ENCODE results near the gene ZNF804B.

Gene ZNF804B

DNA sequence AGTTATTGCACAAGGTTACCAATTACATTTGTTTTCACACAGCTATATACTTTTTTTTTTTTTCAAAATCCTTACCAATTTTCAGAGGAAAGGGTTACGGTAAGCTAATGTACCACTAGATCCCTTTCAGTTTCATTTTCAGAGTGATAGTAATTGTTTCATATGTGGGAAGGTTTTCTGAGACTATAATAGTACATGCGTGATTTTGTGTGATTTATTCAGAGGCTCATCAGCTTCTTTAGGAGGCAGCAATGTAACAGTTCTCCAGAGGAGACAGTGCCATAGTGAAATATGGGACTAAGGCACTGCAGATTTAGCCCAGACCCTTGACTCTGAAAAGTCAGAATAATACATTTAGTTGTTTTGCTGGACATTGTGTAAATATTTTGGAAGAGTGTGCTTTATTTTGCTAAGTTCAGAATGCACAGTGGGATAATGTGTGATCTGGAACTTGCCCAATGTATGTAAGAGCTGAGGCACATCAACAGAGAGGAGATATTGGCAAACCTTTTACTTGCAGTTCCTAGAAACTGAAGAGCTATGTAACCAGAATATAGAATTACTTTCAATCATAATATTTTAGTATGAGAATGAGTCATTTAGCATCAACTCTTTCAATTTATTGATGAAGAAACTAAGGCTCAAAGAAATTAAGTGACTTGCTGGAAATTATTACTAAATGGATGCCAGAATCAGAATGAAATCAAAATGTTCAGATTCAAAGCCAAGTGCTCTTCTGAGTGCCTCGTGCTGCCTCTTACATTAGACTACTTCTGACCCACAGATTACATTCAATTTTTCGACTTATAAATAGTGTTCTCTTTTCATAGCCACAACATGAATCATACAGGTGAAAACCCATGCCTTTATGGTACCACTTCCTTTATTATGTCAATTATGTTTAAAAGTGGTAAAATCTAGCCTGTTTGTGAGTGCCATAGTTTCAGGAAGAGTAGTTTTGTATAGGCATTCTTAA lies 243.8 kb downstream of the ZNF804B start:
- Histone ChIP-seq H3K4me2 (ENCODE audit: low read length) (no peak overlapping the region), H3K9ac (no peak overlapping the region), H2AFZ (no peak overlapping the region), H3K9me3 (ENCODE audit: control insufficient read depth, low read length) (no peaks in the 10 kb centered on the region), H3K36me3 (ENCODE audit: control insufficient read depth, insufficient read depth, low read length) (no peaks in the 10 kb centered on the region), H3K4me1 (no peaks in the 10 kb centered on the region), H3K4me3 (ENCODE audit: low read depth, low read length) (no peak overlapping the region), H3K27me3 (ENCODE audit: control insufficient read depth, insufficient read depth, low read length) (no peaks in the 10 kb centered on the region), H3K27ac (no peak overlapping the region), H3K79me2 (no peaks in the 10 kb centered on the region)
- TF ChIP-seq, protein P1, sequence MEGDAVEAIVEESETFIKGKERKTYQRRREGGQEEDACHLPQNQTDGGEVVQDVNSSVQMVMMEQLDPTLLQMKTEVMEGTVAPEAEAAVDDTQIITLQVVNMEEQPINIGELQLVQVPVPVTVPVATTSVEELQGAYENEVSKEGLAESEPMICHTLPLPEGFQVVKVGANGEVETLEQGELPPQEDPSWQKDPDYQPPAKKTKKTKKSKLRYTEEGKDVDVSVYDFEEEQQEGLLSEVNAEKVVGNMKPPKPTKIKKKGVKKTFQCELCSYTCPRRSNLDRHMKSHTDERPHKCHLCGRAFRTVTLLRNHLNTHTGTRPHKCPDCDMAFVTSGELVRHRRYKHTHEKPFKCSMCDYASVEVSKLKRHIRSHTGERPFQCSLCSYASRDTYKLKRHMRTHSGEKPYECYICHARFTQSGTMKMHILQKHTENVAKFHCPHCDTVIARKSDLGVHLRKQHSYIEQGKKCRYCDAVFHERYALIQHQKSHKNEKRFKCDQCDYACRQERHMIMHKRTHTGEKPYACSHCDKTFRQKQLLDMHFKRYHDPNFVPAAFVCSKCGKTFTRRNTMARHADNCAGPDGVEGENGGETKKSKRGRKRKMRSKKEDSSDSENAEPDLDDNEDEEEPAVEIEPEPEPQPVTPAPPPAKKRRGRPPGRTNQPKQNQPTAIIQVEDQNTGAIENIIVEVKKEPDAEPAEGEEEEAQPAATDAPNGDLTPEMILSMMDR (IDR thresholded peaks at IDR 0.05) = no peak

DNA sequence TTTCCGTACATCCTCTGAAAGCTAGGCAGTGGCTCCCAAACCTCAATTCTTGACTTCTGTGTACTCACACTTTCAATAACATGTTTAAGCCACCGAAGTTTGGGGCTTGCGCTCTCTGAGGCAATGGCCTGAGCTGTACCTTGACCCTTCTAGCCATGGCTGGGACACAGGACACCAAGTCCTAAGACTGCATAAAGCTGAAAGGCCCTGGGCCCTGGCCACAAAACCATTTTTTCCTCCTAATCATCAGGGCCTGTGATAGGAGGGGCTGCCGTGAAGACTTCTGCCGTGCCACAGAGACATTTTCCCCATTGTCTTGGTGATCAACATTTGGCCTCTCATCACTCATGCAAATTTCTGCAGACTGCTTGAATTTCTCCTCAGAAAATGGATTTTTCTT lies 252.5 kb downstream of the ZNF804B start:
- no peaks in the 10 kb centered on the region for H3K9me3 ChIP-seq (ENCODE audit: control insufficient read depth, low read length)
- no peaks in the 10 kb centered on the region for H3K4me1 ChIP-seq
- H3K9ac ChIP-seq = no peak overlapping the region
- H3K4me2 ChIP-seq (ENCODE audit: low read length) = no peak overlapping the region
- no peak overlapping the region for H3K4me3 ChIP-seq (ENCODE audit: low read depth, low read length)
- no peak overlapping the region for H2AFZ ChIP-seq
- no peaks in the 10 kb centered on the region for H3K36me3 ChIP-seq (ENCODE audit: control insufficient read depth, insufficient read depth, low read length)
- H3K79me2 ChIP-seq = no peaks in the 10 kb centered on the region
- no peak overlapping the region for H3K27ac ChIP-seq
- no peaks in the 10 kb centered on the region for H3K27me3 ChIP-seq (ENCODE audit: control insufficient read depth, insufficient read depth, low read length)
- TF ChIP-seq, protein P1 (IDR thresholded peaks at IDR 0.05) = no peak

DNA sequence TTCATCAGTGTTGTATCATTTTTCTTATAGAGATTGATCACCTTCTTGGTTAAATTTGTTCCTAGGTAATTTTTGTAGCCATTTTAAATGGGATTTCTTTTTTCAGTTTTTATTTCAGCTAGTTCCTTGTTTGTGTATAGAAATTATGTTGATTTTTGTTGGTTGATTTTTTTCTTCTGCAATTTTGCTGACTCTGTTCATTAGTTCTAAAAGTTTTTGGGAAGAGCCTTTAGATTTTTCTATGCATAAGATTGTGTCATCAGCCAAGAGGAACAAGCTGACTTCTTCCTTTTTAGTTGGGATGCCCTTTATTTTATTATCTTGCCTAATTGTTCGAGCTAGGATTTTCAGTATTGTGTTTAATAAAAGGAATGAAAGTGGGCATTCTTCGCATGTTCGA lies 258.2 kb downstream of the ZNF804B start:
- Histone ChIP-seq H3K4me3 (ENCODE audit: low read depth, low read length) (no peak overlapping the region), H3K9ac (no peak overlapping the region), H3K36me3 (ENCODE audit: control insufficient read depth, insufficient read depth, low read length) (no peaks in the 10 kb centered on the region), H3K4me2 (ENCODE audit: low read length) (no peak overlapping the region), H3K4me1 (no peaks in the 10 kb centered on the region), H3K9me3 (ENCODE audit: control insufficient read depth, low read length) (no peaks in the 10 kb centered on the region), H3K27ac (no peak overlapping the region), H2AFZ (no peak overlapping the region), H3K79me2 (no peaks in the 10 kb centered on the region), H3K27me3 (ENCODE audit: control insufficient read depth, insufficient read depth, low read length) (no peaks in the 10 kb centered on the region)
- TF ChIP-seq, protein P1 (IDR thresholded peaks at IDR 0.05) = no peak

DNA sequence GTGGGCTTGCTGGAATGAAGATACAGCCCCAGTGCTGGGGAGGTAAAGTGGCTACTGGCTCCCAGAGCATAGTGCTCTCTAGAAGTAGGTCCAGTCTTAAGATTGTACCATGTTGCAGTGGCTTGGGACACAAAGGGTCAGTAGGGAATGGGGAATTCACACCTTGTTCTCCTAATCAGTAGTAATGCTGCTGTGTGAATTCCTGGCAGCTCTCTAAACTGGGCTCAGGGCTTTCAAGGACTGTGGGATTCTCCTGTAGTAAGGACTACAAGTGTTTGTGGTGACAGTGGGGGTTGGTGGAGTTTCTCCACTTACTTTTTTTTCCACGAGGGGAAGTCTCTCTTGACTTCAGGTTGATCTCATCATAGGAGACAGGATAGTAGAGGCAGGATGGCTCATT lies 262.2 kb downstream of the ZNF804B start:
- Histone ChIP-seq H3K27me3 (ENCODE audit: control insufficient read depth, insufficient read depth, low read length) (no peaks in the 10 kb centered on the region), H3K27ac (no peak overlapping the region), H3K79me2 (no peaks in the 10 kb centered on the region), H3K36me3 (ENCODE audit: control insufficient read depth, insufficient read depth, low read length) (no peaks in the 10 kb centered on the region), H2AFZ (no peak overlapping the region), H3K4me3 (ENCODE audit: low read depth, low read length) (no peak overlapping the region), H3K4me1 (no peaks in the 10 kb centered on the region), H3K9ac (no peak overlapping the region), H3K4me2 (ENCODE audit: low read length) (no peak overlapping the region), H3K9me3 (ENCODE audit: control insufficient read depth, low read length) (no peaks in the 10 kb centered on the region)
- TF ChIP-seq, protein P1 (IDR thresholded peaks at IDR 0.05) = no peak

DNA sequence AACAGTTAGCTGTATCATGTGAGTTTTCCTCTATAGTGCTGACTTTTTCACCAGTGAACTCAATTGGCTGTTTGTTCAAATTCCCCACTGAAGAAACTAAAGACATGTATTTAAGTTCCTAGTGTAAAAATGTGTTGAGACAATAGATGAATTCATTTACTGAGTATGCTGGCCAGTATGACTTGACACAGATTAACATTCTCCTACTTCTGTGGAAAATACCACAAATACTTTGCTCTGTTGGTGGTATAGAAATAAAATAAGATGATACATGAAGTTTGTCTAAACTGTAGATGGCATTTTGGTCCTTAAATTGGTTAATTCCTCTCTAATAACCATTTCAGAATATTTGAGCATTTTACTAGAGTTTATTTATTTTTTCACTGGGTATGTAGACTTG lies 263.7 kb downstream of the ZNF804B start:
- H3K27ac ChIP-seq = no peak overlapping the region
- H3K4me1 ChIP-seq = no peaks in the 10 kb centered on the region
- no peaks in the 10 kb centered on the region for H3K9me3 ChIP-seq (ENCODE audit: control insufficient read depth, low read length)
- no peaks in the 10 kb centered on the region for H3K79me2 ChIP-seq
- H3K4me2 ChIP-seq (ENCODE audit: low read length) = no peak overlapping the region
- no peaks in the 10 kb centered on the region for H3K27me3 ChIP-seq (ENCODE audit: control insufficient read depth, insufficient read depth, low read length)
- H3K4me3 ChIP-seq (ENCODE audit: low read depth, low read length) = no peak overlapping the region
- H3K9ac ChIP-seq = no peak overlapping the region
- H3K36me3 ChIP-seq (ENCODE audit: control insufficient read depth, insufficient read depth, low read length) = no peaks in the 10 kb centered on the region
- H2AFZ ChIP-seq = no peak overlapping the region
- TF ChIP-seq, protein P1 (IDR thresholded peaks at IDR 0.05) = no peak
